NCI-H345 treated with DMSO at 0.1 percent for 48 hours (cell line): Measurements from ENCODE around the gene MED10.
"Not testable (repeated sequence)": the region's sequence is repeated elsewhere in the genome, so short reads cannot be mapped to it uniquely, and the experiment has no call there.

Experiments used
- DNase-seq: peaks from one replicate; lab custom pipeline; 2025; ENCODE audit not compliant: unreplicated experiment; lab: John Stamatoyannopoulos, UW

Gene MED10

DNA sequence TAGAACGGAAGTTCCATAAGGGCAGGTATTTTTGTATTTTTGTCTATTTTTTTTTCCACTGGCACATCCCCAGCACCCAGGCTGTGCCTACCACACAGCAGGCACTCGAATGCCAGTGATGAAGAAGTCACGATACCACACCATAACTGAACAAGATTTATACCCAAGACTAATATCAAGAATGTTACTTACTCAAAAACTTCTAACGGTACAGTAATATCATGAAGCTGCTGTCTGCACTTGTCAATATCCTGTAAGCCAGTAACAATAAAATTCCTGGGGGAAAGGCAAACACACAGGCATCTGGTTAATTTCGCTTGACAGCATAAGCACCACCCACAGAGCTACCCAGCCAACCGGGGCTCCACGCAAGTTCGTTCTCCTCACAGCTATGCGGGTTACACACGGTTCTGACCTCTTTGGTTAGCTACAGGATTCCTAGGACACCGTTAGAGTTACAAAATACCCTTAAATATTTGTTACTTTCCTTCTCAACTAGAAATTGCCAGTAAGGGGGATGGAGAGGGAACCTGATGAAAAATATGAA is 1.3 kb downstream of the MED10 start:
- DNase-seq: no peak

- DNase-seq: no peak
Observed at GRCh38 chr5:6373081-6373846, 5.1 kb downstream of the MED10 start.

DNA sequence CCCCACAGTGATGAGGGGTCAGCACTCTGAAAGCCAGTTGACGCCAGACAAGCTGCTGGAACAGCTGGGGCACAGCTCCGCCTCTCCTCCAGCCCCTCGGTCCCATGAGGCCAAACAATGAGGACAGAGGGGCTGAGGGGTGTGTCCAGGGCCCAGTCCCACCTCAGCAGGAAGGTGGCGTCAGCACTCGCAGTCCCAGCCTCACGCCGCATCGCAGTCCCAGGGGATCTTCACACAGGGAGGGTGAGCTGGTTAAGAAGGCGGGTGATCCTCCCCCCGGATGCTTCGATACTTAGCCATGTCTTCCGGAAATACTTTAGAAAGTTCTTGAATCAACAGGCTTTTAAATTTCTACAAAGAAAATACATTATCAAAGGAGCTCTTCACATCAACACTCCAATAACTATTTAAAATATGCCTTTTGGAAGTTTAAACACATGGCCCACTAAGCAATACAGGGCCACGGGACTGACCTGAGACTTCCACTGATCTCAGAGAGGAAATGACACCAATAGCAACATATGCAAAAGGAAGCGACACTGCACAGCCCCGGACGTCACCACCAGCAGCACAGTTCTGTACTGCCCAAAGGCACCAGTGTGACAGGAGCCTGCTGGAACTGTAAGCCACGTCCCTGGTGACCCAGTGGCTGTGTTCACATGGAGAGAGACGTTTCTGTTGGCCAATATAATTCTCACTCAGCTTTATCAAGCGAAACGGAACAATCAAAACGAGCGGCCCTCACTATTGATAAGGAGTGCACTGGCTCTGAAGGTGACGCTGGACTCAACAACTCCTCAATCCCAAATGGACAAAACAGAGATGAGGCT is 5.9 kb downstream of the MED10 start:
- DNase-seq: no peak

GRCh38 chr5:6371079-6371810 is 7.1 kb downstream of the MED10 start:
- no peak for DNase-seq

DNA sequence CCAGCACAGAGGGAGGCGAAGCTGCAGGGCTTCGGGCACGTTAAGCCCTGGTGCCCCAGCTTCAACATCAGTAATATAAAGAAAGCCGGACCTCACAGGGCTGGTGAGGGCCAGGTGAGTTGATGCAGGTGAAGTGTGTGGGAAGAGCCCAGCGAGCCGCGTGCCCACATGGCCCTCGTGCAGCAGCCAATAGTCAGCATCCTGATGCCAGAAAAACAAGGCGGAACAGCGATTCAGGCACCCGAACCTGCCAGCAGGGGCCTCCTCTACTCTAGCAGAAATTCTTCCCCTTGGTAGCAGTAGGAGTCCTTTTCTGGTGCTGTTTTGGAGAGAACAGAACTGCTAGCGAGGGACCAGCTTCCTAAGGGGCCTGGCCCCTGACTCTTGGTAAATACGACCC is 7.8 kb downstream of the MED10 start:
- no peak for DNase-seq

GRCh38 chr5:6365977-6366590 is 12.3 kb downstream of the MED10 start:
- DNase-seq: peak; percentile 62

- no peak for DNase-seq
Observed at GRCh38 chr5:6365142-6365976, 13.0 kb downstream of the MED10 start.

GRCh38 chr5:6363454-6364011 is 14.8 kb downstream of the MED10 start:
- DNase-seq: not testable (repeated sequence)

- DNase-seq: no peak
Observed at GRCh38 chr5:6362846-6363245, 15.5 kb downstream of the MED10 start.

DNA sequence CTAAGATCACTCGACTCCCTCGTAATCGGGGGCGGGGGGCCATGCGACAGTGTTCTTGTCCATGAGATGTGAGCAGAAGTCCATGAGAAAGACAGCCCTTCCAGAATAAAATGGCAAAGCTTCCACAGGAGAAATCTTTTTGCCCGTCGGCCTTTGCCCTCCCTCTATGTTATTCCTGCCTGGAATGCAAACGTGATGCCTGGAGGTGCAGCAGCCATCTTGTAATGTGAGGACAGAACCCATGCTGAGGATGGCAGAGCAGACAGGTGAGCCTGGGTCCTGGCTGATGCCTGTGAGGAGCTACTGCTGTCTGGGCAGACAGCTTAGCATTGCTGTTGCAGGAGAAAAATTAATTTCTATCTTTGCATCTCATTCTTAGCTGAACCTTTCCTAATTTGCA is 17.2 kb downstream of the MED10 start:
- no peak for DNase-seq

- no peak for DNase-seq
Observed at GRCh38 chr5:6360323-6361072, 17.8 kb downstream of the MED10 start.

- DNase-seq: no peak
Observed at GRCh38 chr5:6359555-6360322, 18.6 kb downstream of the MED10 start.

- DNase-seq: no peak
Observed at GRCh38 chr5:6358434-6358820, 19.9 kb downstream of the MED10 start.

GRCh38 chr5:6357817-6358433 is 20.4 kb downstream of the MED10 start:
- not testable (repeated sequence) for DNase-seq

GRCh38 chr5:6356578-6357164 is 21.7 kb downstream of the MED10 start:
- no peak for DNase-seq

DNA sequence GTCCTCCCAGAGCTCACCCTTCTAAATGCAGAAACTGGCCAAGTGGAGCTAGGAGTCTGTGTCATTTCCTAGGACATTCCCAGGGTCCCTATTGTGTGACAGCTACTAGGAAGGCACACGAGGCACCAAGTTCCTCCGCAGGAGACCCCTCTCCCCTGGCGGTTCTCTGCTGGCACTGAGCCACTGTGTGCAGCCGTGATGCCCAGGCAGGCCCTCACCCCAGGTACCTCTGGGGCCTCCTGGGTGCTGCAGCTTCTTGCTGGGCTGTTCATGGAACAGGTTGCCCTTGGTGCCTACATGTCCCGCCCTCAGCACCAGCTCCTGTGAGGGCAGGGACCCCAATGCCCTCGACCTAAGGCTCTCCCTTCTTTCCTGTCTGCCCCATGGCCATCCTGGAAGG is 23.1 kb downstream of the MED10 start:
- DNase-seq: no peak

GRCh38 chr5:6354848-6355247 is 23.5 kb downstream of the MED10 start:
- no peak for DNase-seq
